Measurements from ENCODE around the gene WDR5B.
"Not testable (repeated sequence)": the region's sequence is repeated elsewhere in the genome, so short reads cannot be mapped to it uniquely, and the experiment has no call there.

WDR5B gene

GRCh38 chr3:122392868-122393844 lies 22.7 kb downstream of the WDR5B start:
- ATAC-seq = no peak
- H3K27me3 Mint-ChIP-seq = no peaks in the 10 kb centered on the region
- peak in 1 of 2 donors; percentile 10 for DNase-seq
- H3K9me3 Mint-ChIP-seq = no peaks in the 10 kb centered on the region
- H3K4me1 Mint-ChIP-seq = peaks cover 49% of the 10 kb centered on the region
- peak overlapping the region in 1 of 2 donors; percentile 12 for H3K27ac Mint-ChIP-seq
- H3K4me3 Mint-ChIP-seq = no peak overlapping the region

- Mint-ChIP-seq H3K9me3 (no peaks in the 10 kb centered on the region), H3K27me3 (no peaks in the 10 kb centered on the region), H3K4me3 (no peak overlapping the region), H3K27ac (no peak overlapping the region), H3K4me1 (peaks cover 51% of the 10 kb centered on the region)
- DNase-seq (no peak), ATAC-seq (no peak)
These were observed 24.0 kb downstream of the WDR5B start for GRCh38 chr3:122391681-122392446.

- H3K27me3 Mint-ChIP-seq = no peaks in the 10 kb centered on the region
- no peak overlapping the region for H3K4me3 Mint-ChIP-seq
- DNase-seq (no peak), ATAC-seq (no peak)
- no peak overlapping the region for H3K27ac Mint-ChIP-seq
- no peaks in the 10 kb centered on the region for H3K9me3 Mint-ChIP-seq
- peaks cover 52% of the 10 kb centered on the region for H3K4me1 Mint-ChIP-seq
These were observed 25.2 kb downstream of the WDR5B start for GRCh38 chr3:122390665-122391064.

GRCh38 chr3:122389892-122390291 lies 26.0 kb downstream of the WDR5B start:
- DNase-seq (no peak), ATAC-seq (no peak)
- Mint-ChIP-seq H3K27me3 (no peaks in the 10 kb centered on the region), H3K4me3 (no peak overlapping the region), H3K9me3 (no peaks in the 10 kb centered on the region), H3K27ac (no peak overlapping the region), H3K4me1 (peaks cover 46% of the 10 kb centered on the region)

DNA sequence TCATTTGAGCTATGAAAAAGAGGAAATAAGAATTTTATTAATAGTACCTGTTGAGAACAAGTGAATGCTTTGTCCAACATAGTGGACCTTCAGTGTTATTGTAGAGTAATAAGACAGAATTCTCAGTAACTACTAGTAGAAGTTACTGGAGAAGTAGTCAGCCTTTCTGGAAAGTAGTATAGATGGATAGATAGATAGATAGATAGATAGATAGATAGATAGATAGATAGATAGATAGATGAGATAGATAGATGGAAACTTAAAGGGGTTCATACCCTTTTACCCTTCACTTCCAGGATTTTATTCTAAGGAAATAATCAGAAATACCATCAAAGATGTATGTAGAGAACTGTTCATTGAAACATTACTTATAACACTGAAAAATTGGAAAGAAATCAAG lies 26.7 kb downstream of the WDR5B start:
- H3K4me1 Mint-ChIP-seq = peaks cover 45% of the 10 kb centered on the region
- peak overlapping the region in 1 of 2 donors; percentile 22 for H3K27ac Mint-ChIP-seq
- H3K27me3 Mint-ChIP-seq = no peaks in the 10 kb centered on the region
- ATAC-seq (no peak), DNase-seq (no peak)
- no peaks in the 10 kb centered on the region for H3K9me3 Mint-ChIP-seq
- H3K4me3 Mint-ChIP-seq = no peak overlapping the region

DNA sequence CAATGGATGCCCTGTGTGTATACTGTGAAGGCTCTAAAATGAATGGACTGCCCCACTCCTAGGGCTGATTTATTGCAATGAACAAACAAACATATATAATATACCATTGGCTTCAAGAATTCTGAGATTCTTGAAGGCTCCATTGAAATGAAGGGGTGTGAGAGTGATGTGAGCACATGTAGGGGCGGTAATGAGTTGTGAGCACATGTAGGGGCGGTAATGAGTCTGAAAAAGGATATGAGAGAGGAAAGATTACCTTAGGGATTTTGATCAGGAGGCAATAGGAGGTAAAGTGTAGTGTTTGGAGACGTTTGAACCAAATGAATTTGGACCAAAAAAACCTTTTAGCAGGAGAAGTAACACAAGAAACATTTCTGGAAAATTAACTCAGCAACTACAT lies 28.2 kb downstream of the WDR5B start:
- H3K4me3 Mint-ChIP-seq = no peak overlapping the region
- ATAC-seq (no peak), DNase-seq (no peak)
- H3K27me3 Mint-ChIP-seq = no peaks in the 10 kb centered on the region
- H3K4me1 Mint-ChIP-seq = peaks cover 40% of the 10 kb centered on the region
- H3K27ac Mint-ChIP-seq = peak overlapping the region in 1 of 2 donors; percentile 1
- no peaks in the 10 kb centered on the region for H3K9me3 Mint-ChIP-seq

DNA sequence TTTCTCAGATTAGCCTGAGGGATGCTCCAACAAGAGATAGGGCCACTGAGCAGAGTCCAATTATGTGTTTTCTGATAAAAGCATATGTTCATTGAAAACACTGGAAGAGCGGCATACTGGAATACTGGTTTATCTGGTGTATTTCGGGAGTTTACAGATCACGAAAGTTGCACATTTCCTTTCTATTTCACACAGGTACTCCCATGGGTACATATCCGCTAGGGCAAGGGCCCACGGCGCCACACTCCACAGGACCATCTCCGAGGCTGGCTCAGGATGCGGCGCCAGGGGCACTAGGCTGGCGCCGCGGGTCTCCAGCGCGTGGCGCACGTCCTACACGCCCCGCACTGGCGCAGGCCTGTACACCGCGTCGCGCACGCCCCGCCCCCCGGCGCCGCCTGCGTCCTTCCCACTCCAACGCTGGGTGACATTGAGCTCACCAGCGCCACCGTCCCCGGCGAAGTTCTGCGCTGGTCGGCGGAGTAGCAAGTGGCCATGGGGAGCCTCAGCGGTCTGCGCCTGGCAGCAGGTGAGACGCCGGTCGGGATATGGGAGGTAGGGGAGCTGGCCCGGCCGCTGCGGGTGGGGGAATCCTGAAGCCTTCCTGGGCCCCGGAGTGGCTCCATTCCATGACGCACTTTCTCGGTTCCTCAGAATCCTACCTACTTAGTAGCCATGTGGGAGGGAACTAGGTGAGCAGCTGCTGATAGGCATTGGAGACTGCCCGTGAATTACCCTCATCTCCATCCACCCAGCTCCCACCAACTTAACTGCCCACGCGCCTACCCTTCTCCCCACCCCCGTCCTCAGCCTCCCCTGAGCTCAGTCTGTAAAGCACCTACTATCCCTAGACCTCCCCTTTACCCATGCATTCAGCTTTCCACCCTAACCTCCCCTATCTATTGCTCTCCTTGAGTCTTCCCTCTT lies 31.8 kb downstream of the WDR5B start, which contains the start of gene FAM162A:
TSS of gene FAM162A (plus strand) at position 412 of the 927 bp plus-strand sequence. CDS start at position 496, 84 bp downstream.
- peak; percentile 98 for ATAC-seq
- no peaks in the 10 kb centered on the region for H3K9me3 Mint-ChIP-seq
- peaks cover 73% of the 10 kb centered on the region for H3K4me1 Mint-ChIP-seq
- H3K27me3 Mint-ChIP-seq = no peaks in the 10 kb centered on the region
- peak within 1 kb of the TSS; percentile 91 to 95 for H3K27ac Mint-ChIP-seq
- peak; percentile 95 for DNase-seq
- peak within 1 kb of the TSS; percentile 91 to 94 for H3K4me3 Mint-ChIP-seq

GRCh38 chr3:122382888-122383666 lies 32.8 kb downstream of the WDR5B start, which contains the start of gene MIX23:
TSS of gene MIX23 (minus strand) at chr3:122383231. CDS start at chr3:122383224, 7 bp downstream.
- Mint-ChIP-seq H3K4me1 (peaks cover 72% of the 10 kb centered on the region), H3K9me3 (no peaks in the 10 kb centered on the region), H3K27me3 (no peaks in the 10 kb centered on the region), H3K27ac (peak within 1 kb of the TSS; percentile 91 to 95), H3K4me3 (peak within 1 kb of the TSS; percentile 91 to 94)
- peak; percentile 76 to 86 for DNase-seq
- ATAC-seq = peak; percentile 49

GRCh38 chr3:122377975-122378374 lies 37.9 kb downstream of the WDR5B start:
- DNase-seq (peak in 1 of 2 donors; percentile 23), ATAC-seq (peak; percentile 76)
- Mint-ChIP-seq H3K9me3 (peaks cover 0 to 4% of the 10 kb centered on the region in 2 donors), H3K27ac (peak overlapping the region; percentile 93 to 94), H3K4me1 (peaks cover 65% of the 10 kb centered on the region), H3K27me3 (no peaks in the 10 kb centered on the region), H3K4me3 (peak overlapping the region; percentile 32 to 41)

- Mint-ChIP-seq H3K9me3 (peaks cover 0 to 4% of the 10 kb centered on the region in 2 donors), H3K27ac (no peak overlapping the region), H3K4me3 (no peak overlapping the region), H3K27me3 (no peaks in the 10 kb centered on the region), H3K4me1 (peaks cover 33% of the 10 kb centered on the region)
- ATAC-seq (no peak), DNase-seq (no peak)
These were observed 41.8 kb downstream of the WDR5B start for GRCh38 chr3:122374034-122374433.

GRCh38 chr3:122366379-122366749 lies 49.5 kb downstream of the WDR5B start:
- Mint-ChIP-seq H3K4me1 (peaks cover 29% of the 10 kb centered on the region), H3K27ac (no peak overlapping the region), H3K27me3 (no peaks in the 10 kb centered on the region), H3K4me3 (no peak overlapping the region), H3K9me3 (no peaks in the 10 kb centered on the region)
- DNase-seq (no peak), ATAC-seq (no peak)

- H3K27ac Mint-ChIP-seq = peak overlapping the region; percentile 38 to 92
- DNase-seq (peak in 1 of 2 donors; percentile 23), ATAC-seq (peak; percentile 91)
- H3K9me3 Mint-ChIP-seq, H3K27me3 Mint-ChIP-seq: not testable (repeated sequence)
- H3K4me3 Mint-ChIP-seq = peak overlapping the region in 1 of 2 donors; percentile 32
- H3K4me1 Mint-ChIP-seq = peaks cover 25% of the 10 kb centered on the region
These were observed 50.1 kb downstream of the WDR5B start for GRCh38 chr3:122365582-122366378.

DNA sequence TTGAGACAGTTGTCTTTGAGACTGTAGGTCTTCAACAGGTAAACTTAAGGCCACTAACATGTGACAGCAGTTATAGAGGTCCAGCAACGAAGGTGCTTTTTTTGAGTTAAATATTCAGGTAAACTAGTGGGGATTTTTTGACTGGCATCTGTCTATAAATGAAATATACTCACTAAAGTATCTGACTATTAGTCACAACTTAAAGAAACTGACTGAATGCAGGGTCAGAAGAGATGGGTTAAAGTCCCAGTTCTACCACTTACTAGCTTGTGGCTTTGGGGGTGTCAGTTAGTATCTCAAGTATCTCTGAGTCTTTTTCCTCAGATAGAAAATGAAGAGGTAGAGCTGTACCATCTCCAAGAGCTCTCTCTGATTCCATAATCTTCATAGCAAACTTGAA lies 50.8 kb downstream of the WDR5B start:
- Mint-ChIP-seq H3K27ac (peak overlapping the region; percentile 59 to 92), H3K9me3 (no peaks in the 10 kb centered on the region), H3K4me1 (peaks cover 25% of the 10 kb centered on the region), H3K4me3 (peak overlapping the region in 1 of 2 donors; percentile 59), H3K27me3 (no peaks in the 10 kb centered on the region)
- DNase-seq = no peak
- peak; percentile 93 for ATAC-seq

Measured in stimulated activated naive CD8-positive, alpha-beta T cell treated with anti-CD3 and anti-CD28 coated beads, Interleukin-15, amount 100 ng/mL, for 72 hours (primary cell).